ENCODE results near the gene IKZF2. TPM values are rescaled to one million over a fixed set of nuclear protein-coding genes. Genes with fewer than 3 reads are reported as not detected.

The IKZF2 gene
- total and polyA plus RNA-seq, 2 experiments from 2014 or later = 2.6 to 10.1 TPM

DNA sequence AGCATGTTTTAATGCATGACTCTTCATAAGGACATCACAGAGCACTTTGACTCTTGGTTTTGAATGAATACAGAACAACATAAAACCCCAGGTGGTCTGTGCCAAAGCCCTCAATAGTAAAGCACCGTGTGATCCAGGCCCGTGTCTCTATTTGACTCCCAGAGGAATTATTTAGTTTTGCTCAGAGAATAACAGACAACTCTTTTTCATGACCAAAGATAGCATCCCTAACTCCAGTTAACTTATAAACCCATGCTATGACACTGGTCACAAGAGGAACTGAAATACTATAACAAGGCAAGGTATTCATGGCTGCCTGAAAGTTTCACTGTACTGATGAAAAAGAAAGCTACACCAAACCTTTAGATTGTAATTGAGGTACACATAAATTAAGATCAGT is 128.4 kb downstream of the IKZF2 start (continued):
- no peak for TF ChIP-seq ZNF114 (CRISPR knock-in tag; IDR thresholded peaks at IDR 0.05)
- TF ChIP-seq, protein P1, sequence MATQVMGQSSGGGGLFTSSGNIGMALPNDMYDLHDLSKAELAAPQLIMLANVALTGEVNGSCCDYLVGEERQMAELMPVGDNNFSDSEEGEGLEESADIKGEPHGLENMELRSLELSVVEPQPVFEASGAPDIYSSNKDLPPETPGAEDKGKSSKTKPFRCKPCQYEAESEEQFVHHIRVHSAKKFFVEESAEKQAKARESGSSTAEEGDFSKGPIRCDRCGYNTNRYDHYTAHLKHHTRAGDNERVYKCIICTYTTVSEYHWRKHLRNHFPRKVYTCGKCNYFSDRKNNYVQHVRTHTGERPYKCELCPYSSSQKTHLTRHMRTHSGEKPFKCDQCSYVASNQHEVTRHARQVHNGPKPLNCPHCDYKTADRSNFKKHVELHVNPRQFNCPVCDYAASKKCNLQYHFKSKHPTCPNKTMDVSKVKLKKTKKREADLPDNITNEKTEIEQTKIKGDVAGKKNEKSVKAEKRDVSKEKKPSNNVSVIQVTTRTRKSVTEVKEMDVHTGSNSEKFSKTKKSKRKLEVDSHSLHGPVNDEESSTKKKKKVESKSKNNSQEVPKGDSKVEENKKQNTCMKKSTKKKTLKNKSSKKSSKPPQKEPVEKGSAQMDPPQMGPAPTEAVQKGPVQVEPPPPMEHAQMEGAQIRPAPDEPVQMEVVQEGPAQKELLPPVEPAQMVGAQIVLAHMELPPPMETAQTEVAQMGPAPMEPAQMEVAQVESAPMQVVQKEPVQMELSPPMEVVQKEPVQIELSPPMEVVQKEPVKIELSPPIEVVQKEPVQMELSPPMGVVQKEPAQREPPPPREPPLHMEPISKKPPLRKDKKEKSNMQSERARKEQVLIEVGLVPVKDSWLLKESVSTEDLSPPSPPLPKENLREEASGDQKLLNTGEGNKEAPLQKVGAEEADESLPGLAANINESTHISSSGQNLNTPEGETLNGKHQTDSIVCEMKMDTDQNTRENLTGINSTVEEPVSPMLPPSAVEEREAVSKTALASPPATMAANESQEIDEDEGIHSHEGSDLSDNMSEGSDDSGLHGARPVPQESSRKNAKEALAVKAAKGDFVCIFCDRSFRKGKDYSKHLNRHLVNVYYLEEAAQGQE (IDR thresholded peaks at IDR 0.05; ENCODE audit: unreplicated experiment) = no peak
- TF ChIP-seq CREB1 (CRISPR knock-in tag; IDR thresholded peaks at IDR 0.05; ENCODE audit: low read depth) = no peak
- no peak for TF ChIP-seq NANOG (IDR thresholded peaks at IDR 0.05; ENCODE audit: borderline replicate concordance)
- no peak for TF ChIP-seq ZNF331 (CRISPR knock-in tag; IDR thresholded peaks at IDR 0.05; ENCODE audit: low read depth)
- TF ChIP-seq, protein P2, sequence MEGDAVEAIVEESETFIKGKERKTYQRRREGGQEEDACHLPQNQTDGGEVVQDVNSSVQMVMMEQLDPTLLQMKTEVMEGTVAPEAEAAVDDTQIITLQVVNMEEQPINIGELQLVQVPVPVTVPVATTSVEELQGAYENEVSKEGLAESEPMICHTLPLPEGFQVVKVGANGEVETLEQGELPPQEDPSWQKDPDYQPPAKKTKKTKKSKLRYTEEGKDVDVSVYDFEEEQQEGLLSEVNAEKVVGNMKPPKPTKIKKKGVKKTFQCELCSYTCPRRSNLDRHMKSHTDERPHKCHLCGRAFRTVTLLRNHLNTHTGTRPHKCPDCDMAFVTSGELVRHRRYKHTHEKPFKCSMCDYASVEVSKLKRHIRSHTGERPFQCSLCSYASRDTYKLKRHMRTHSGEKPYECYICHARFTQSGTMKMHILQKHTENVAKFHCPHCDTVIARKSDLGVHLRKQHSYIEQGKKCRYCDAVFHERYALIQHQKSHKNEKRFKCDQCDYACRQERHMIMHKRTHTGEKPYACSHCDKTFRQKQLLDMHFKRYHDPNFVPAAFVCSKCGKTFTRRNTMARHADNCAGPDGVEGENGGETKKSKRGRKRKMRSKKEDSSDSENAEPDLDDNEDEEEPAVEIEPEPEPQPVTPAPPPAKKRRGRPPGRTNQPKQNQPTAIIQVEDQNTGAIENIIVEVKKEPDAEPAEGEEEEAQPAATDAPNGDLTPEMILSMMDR (conservative IDR thresholded peaks at IDR 0.05; ENCODE audit: low read depth in 2 of 2) = no peak
- TF ChIP-seq JUNB (IDR thresholded peaks at IDR 0.05; ENCODE audit: unreplicated experiment) = no peak
- no peak for TF ChIP-seq EZH2phosphoT487 (IDR thresholded peaks at IDR 0.05; ENCODE audit: unreplicated experiment)

DNA sequence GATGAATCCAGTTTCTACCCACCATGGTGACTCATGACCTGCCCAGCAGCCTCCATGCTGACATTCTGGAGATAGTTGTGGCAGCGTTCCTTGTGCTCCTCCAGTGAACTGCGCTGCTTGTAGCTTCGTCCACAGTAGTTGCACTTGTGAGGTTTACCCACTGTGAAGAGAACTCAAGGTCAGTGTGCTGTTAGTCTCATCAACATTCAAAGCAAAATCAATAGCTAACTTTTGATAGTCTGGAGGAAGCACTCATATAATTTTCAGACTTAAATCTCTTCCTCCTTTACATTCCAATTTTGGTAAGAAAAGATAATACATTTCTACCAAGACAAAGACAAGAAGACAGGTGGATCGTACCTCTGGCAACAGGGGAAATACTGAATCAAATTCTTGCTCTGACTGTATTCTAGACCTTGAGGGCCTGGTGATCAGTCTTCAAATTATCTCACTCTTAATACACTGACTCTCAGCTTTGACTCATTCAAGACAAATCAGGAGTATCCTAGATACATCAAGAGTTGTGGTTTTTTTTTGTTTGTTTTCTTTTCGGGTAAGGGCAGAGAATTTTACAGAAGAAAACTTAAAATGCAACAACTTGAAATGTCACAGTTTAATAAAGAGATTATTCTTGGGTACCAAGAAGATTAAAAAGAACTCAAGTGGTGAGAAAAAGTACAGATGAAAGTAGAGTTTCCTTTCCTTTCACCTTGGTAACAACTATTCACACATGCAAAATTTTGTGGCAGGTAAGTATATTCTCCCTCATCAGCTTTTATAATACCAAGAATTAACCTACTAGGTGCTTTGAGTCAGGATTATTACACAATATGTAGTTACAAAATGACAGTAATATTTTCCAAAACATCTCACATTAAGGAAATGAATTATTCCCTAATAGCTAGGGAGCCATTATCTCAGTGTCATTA is 129.2 kb downstream of the IKZF2 start:
- Histone ChIP-seq H3F3A (replicated peaks; ENCODE audit: low read depth) (no peaks in the 10 kb centered on the region), H3K9me2 (ENCODE audit: insufficient read depth) (no peaks in the 10 kb centered on the region), H3K4me1 (ENCODE audit: insufficient read depth) (no peaks in the 10 kb centered on the region), H4K20me1 (replicated peaks; ENCODE audit: insufficient read depth) (no peaks in the 10 kb centered on the region), H3K36me3 (ENCODE audit: insufficient read depth) (no peaks in the 10 kb centered on the region), H3K27ac (ENCODE audit: low read depth) (no peak overlapping the region), H3K4me2 (no peak overlapping the region), H3K79me2 (replicated peaks; ENCODE audit: insufficient read depth) (no peaks in the 10 kb centered on the region), H3K4me3 (no peak overlapping the region), H3K27me3 (ENCODE audit: insufficient read depth) (no peaks in the 10 kb centered on the region), H2AFZ (no peak overlapping the region)
- ATAC-seq (no peak), DNase-seq (ENCODE audit: low spot score) (no peak)
- TF ChIP-seq ZNF114 (CRISPR knock-in tag; IDR thresholded peaks at IDR 0.05) = no peak
- no peak for TF ChIP-seq EZH2 (IDR thresholded peaks at IDR 0.05; ENCODE audit: low read depth, unreplicated experiment)
- TF ChIP-seq CREB1 (CRISPR knock-in tag; IDR thresholded peaks at IDR 0.05; ENCODE audit: low read depth) = no peak
- TF ChIP-seq, protein P2 (conservative IDR thresholded peaks at IDR 0.05; ENCODE audit: low read depth in 2 of 2) = no peak
- TF ChIP-seq POLR2AphosphoS5 (IDR thresholded peaks at IDR 0.05; ENCODE audit: low read depth) = no peak
- TF ChIP-seq EZH2phosphoT487 (IDR thresholded peaks at IDR 0.05; ENCODE audit: unreplicated experiment) = no peak
- TF ChIP-seq, protein P1 (IDR thresholded peaks at IDR 0.05; ENCODE audit: unreplicated experiment) = no peak
- TF ChIP-seq NANOG (IDR thresholded peaks at IDR 0.05; ENCODE audit: borderline replicate concordance) = no peak
- TF ChIP-seq, protein P3, sequence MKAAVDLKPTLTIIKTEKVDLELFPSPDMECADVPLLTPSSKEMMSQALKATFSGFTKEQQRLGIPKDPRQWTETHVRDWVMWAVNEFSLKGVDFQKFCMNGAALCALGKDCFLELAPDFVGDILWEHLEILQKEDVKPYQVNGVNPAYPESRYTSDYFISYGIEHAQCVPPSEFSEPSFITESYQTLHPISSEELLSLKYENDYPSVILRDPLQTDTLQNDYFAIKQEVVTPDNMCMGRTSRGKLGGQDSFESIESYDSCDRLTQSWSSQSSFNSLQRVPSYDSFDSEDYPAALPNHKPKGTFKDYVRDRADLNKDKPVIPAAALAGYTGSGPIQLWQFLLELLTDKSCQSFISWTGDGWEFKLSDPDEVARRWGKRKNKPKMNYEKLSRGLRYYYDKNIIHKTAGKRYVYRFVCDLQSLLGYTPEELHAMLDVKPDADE (IDR thresholded peaks at IDR 0.05) = no peak
- TF ChIP-seq ZNF331 (CRISPR knock-in tag; IDR thresholded peaks at IDR 0.05; ENCODE audit: low read depth) = no peak
- TF ChIP-seq STAT1 (IDR thresholded peaks at IDR 0.05; ENCODE audit: unreplicated experiment) = no peak
- Mint-ChIP-seq H3K4me1 (no peaks in the 10 kb centered on the region), H3K9me3 (no peaks in the 10 kb centered on the region), H3K36me3 (ENCODE audit: low read depth) (no peaks in the 10 kb centered on the region), H3K27me3 (ENCODE audit: insufficient read depth, low read depth, poor library complexity) (no peaks in the 10 kb centered on the region), H3K27ac (no peak overlapping the region), H3K4me3 (no peak overlapping the region)
